Bronchial epithelial cell (primary cell): ENCODE results near the gene ZNF438. TPM values are rescaled to one million over a fixed set of nuclear protein-coding genes. Genes with fewer than 3 reads are reported as not detected.

Experiments
- DNase-seq: peaks from one replicate; pipeline ENCODE4 v3.0.0-alpha.2; 2010; ENCODE audit warnings: low read depth
- FAIRE-seq: peaks from 2 replicates; lab custom pipeline; 2011; peaks lifted over from hg19 to GRCh38; lab: Jason Lieb, UNC
- H3K27me3 ChIP-seq: 2 replicates; pipeline ENCODE4 v1.5.1; 2011; ENCODE audit warnings: low read length; ENCODE audit not compliant: control insufficient read depth, insufficient read depth
- H3K36me3 ChIP-seq: 2 replicates; pipeline ENCODE4 v1.5.1; 2011; ENCODE audit warnings: low read length; ENCODE audit not compliant: control insufficient read depth, insufficient read depth
- H3K4me3 ChIP-seq: 2 replicates; pipeline ENCODE4 v1.5.1; 2011; ENCODE audit warnings: mild to moderate bottlenecking, low read depth, low read length, control low read depth
- CTCF ChIP-seq: IDR thresholded peaks from 2 replicates; pipeline ENCODE4 v1.5.1; 2011; ENCODE audit warnings: mild to moderate bottlenecking, moderate library complexity, low read length, control low read depth, inconsistent platforms; ENCODE audit not compliant: insufficient read depth, severe bottlenecking
- total RNA-seq: library from RNA; depleted of rRNA; stranded (reverse); fragments of >200 nt; gene quantifications from 2 replicates; pipeline ENCODE4 v1.2.1, GENCODE V29; 2014

Gene ZNF438
- total RNA-seq, 1 donor from 2014 or later = 0.79 TPM

GRCh38 chr10:30846710-30847109 is 185.0 kb downstream of the ZNF438 start:
- H3K4me3 ChIP-seq = no peak overlapping the region
- TF ChIP-seq CTCF = no peak
- no peak for FAIRE-seq
- H3K36me3 ChIP-seq = no peaks in the 10 kb centered on the region
- no peak for DNase-seq
- no peaks in the 10 kb centered on the region for H3K27me3 ChIP-seq

- no peak for TF ChIP-seq CTCF
- Histone ChIP-seq H3K4me3 (no peak overlapping the region), H3K36me3 (no peaks in the 10 kb centered on the region), H3K27me3 (no peaks in the 10 kb centered on the region)
- FAIRE-seq (no peak), DNase-seq (no peak)
These were observed 188.8 kb downstream of the ZNF438 start for GRCh38 chr10:30842894-30843293.

GRCh38 chr10:30842185-30842584 is 189.5 kb downstream of the ZNF438 start:
- Histone ChIP-seq H3K36me3 (no peaks in the 10 kb centered on the region), H3K4me3 (no peak overlapping the region), H3K27me3 (no peaks in the 10 kb centered on the region)
- no peak for TF ChIP-seq CTCF
- FAIRE-seq = no peak
- DNase-seq = no peak

GRCh38 chr10:30840395-30841050 is 191.1 kb downstream of the ZNF438 start:
- no peak overlapping the region for H3K4me3 ChIP-seq
- no peak for TF ChIP-seq CTCF
- no peak for FAIRE-seq
- DNase-seq = no peak
- no peaks in the 10 kb centered on the region for H3K36me3 ChIP-seq
- no peaks in the 10 kb centered on the region for H3K27me3 ChIP-seq

GRCh38 chr10:30839652-30840051 is 192.0 kb downstream of the ZNF438 start:
- TF ChIP-seq CTCF = no peak
- no peak for FAIRE-seq

GRCh38 chr10:30836406-30836805 is 195.3 kb downstream of the ZNF438 start:
- no peaks in the 10 kb centered on the region for H3K36me3 ChIP-seq
- H3K27me3 ChIP-seq = no peaks in the 10 kb centered on the region
- H3K4me3 ChIP-seq = no peak overlapping the region
- no peak for TF ChIP-seq CTCF
- no peak for DNase-seq
- no peak for FAIRE-seq

More at GRCh38 chr10:30839652-30840051, 192.0 kb downstream of the ZNF438 start:
- no peaks in the 10 kb centered on the region for H3K36me3 ChIP-seq
- no peaks in the 10 kb centered on the region for H3K27me3 ChIP-seq
- no peak for DNase-seq
- no peak overlapping the region for H3K4me3 ChIP-seq
